HUDEP-2 (cell line): ENCODE measurements around the gene SLIT1.

Experiments used
- DNase-seq, 76 experiments: peaks; one replicate each; lab custom pipeline; 2025; ENCODE audit not compliant: unreplicated experiment in 76 of 76; lab: John Stamatoyannopoulos, UW

The SLIT1 gene

GRCh38 chr10:97185326-97186058 lies at the start of gene SLIT1:
SLIT1 (minus strand) TSS chr10:97185959; CDS start chr10:97185674, 285 bp downstream.
- DNase-seq, result no peak

- no peak for DNase-seq
These were observed 49.6 kb upstream of the SLIT1 start for GRCh38 chr10:97235353-97235752.

GRCh38 chr10:97234400-97234799 lies 48.6 kb upstream of the SLIT1 start:
- DNase-seq, result peak in 21 of 76 experiments; percentile 3 to 52 (median 17)

- DNase-seq, result no peak
These were observed 44.4 kb upstream of the SLIT1 start for GRCh38 chr10:97230146-97230545.

GRCh38 chr10:97229322-97230015 lies 43.7 kb upstream of the SLIT1 start:
- no peak for DNase-seq

- no peak for DNase-seq
These were observed 43.0 kb upstream of the SLIT1 start for GRCh38 chr10:97228775-97229157.

- no peak for DNase-seq
These were observed 42.5 kb upstream of the SLIT1 start for GRCh38 chr10:97228130-97228774.

GRCh38 chr10:97226398-97226797 lies 40.6 kb upstream of the SLIT1 start:
- no peak for DNase-seq

- DNase-seq, result no peak
These were observed 39.0 kb upstream of the SLIT1 start for GRCh38 chr10:97224483-97225435.

GRCh38 chr10:97222326-97222961 lies 36.7 kb upstream of the SLIT1 start:
- DNase-seq, result peak in 4 of 76 experiments; percentile 1 to 20 (median 16)

- DNase-seq, result no peak
These were observed 34.6 kb upstream of the SLIT1 start for GRCh38 chr10:97220355-97220754.

GRCh38 chr10:97217299-97217698 lies 31.5 kb upstream of the SLIT1 start:
- DNase-seq, result no peak

- DNase-seq, result peak in 47 of 76 experiments; percentile 11 to 71 (median 34)
These were observed 30.0 kb upstream of the SLIT1 start for GRCh38 chr10:97215619-97216260.

GRCh38 chr10:97213431-97213830 lies 27.7 kb upstream of the SLIT1 start:
- no peak for DNase-seq

- DNase-seq, result no peak
These were observed 25.5 kb upstream of the SLIT1 start for GRCh38 chr10:97211229-97211628.

GRCh38 chr10:97210543-97210960 lies 24.8 kb upstream of the SLIT1 start:
- DNase-seq, result peak in 53 of 76 experiments; percentile 5 to 68 (median 42)

GRCh38 chr10:97207756-97208346 lies 22.1 kb upstream of the SLIT1 start:
- no peak for DNase-seq

GRCh38 chr10:97207131-97207530 lies 21.4 kb upstream of the SLIT1 start:
- DNase-seq, result no peak
